ENCODE measurements around the gene SCGB1D1. TPM values are rescaled to one million over a fixed set of nuclear protein-coding genes. Genes with fewer than 3 reads are reported as not detected.

Gene SCGB1D1
- not detected in 2 replicates for polyA plus RNA-seq
- polyA minus RNA-seq: not detected in 2 replicates

GRCh38 chr11:62190011-62190410, at the start of gene SCGB1D1:
TSS of gene SCGB1D1 (plus strand) at chr11:62190216. CDS start at chr11:62190285, 69 bp downstream.
- no peaks in the 10 kb centered on the region for H4K20me1 ChIP-seq (ENCODE audit: insufficient read depth)
- no peaks in the 10 kb centered on the region for H3K79me2 ChIP-seq (replicated peaks; ENCODE audit: insufficient read depth, low read length)
- no peaks in the 10 kb centered on the region for H3F3A ChIP-seq (ENCODE audit: insufficient read depth, low read length, poor library complexity, severe bottlenecking)
- TF ChIP-seq SMC3 (conservative IDR thresholded peaks at IDR 0.05; ENCODE audit: poor library complexity): no peak
- no peak for TF ChIP-seq POLR2AphosphoS5 (IDR thresholded peaks at IDR 0.05)
- no peak for TF ChIP-seq TAF1 (IDR thresholded peaks at IDR 0.05; ENCODE audit: low read depth)
- TF ChIP-seq MXI1 (conservative IDR thresholded peaks at IDR 0.05; ENCODE audit: poor library complexity, severe bottlenecking): no peak
- TF ChIP-seq REST (IDR thresholded peaks at IDR 0.05; ENCODE audit: borderline replicate concordance): no peak
- no peak for TF ChIP-seq CTCF (IDR thresholded peaks at IDR 0.05; ENCODE audit: poor library complexity, severe bottlenecking)
- TF ChIP-seq EP300 (conservative IDR thresholded peaks at IDR 0.05; ENCODE audit: poor library complexity, severe bottlenecking): no peak
- no peak for TF ChIP-seq EZH2 (IDR thresholded peaks at IDR 0.05; ENCODE audit: borderline replicate concordance, insufficient read depth, low read length, poor library complexity, severe bottlenecking)
- TF ChIP-seq RAD21 (conservative IDR thresholded peaks at IDR 0.05): no peak
- no peak within 1 kb of the TSS for H3K4me3 ChIP-seq (ENCODE audit: low read length)
- H3K9me2 ChIP-seq (ENCODE audit: insufficient read depth, low read length): no peaks in the 10 kb centered on the region
- H3K27ac ChIP-seq (ENCODE audit: low read length): no peak within 1 kb of the TSS
- H3K27me3 ChIP-seq (ENCODE audit: insufficient read depth, low read depth, low read length): no peaks in the 10 kb centered on the region
- H3K4me2 ChIP-seq (ENCODE audit: low read length): no peak within 1 kb of the TSS
- H3K9me3 ChIP-seq (ENCODE audit: low read length): no peaks in the 10 kb centered on the region
- H3K9ac ChIP-seq (ENCODE audit: low read length): no peak within 1 kb of the TSS
- H2AFZ ChIP-seq (ENCODE audit: low read depth, low read length): no peak within 1 kb of the TSS
- no peaks in the 10 kb centered on the region for H3K36me3 ChIP-seq (ENCODE audit: insufficient read depth, low read length)

DNA sequence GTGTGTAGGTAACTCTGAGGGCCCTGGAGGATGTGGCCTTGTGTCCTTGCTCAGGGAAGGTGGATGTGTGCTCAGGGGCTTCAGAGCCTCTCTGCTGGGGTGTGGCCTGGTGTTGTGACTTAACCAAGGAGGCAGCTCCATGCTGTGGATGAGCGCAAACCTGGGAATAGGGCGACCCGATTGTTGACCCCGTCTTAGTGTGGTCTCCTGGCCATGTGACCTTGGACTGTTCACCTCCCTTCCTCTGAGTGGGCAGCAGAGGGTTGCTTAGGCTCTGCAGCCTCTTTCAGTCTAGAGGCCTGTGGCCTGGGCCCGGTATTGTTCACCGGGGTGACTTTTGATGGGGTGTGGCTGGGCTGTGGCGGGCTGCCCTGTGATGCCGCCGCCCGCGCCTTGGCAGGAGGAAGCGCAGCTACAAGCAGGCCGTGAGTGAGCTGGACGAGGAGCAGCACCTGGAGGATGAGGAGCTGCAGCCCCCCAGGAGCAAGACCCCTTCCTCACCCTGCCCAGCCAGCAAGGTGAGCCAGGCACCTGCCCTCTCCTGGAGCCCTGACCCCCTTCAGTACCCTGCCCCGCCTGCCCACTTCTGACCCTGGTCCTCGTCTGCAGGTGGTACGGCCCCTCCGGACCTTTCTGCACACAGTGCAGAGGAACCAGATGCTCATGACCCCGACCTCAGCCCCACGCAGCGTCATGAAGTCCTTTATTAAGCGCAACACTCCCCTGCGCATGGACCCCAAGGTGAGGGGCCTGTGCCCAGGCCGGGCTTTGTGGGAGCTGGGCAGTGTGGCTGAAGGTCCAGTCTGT, 49.5 kb upstream of the SCGB1D1 start:
- Histone ChIP-seq H4K20me1 (ENCODE audit: insufficient read depth) (no peaks in the 10 kb centered on the region), H3K36me3 (ENCODE audit: insufficient read depth, low read length) (no peaks in the 10 kb centered on the region), H3K27ac (ENCODE audit: low read length) (no peak overlapping the region), H3K4me3 (ENCODE audit: low read length) (no peak overlapping the region), H3F3A (ENCODE audit: insufficient read depth, low read length, poor library complexity, severe bottlenecking) (no peaks in the 10 kb centered on the region), H3K9me2 (ENCODE audit: insufficient read depth, low read length) (no peaks in the 10 kb centered on the region), H3K9me3 (ENCODE audit: low read length) (no peaks in the 10 kb centered on the region), H3K79me2 (replicated peaks; ENCODE audit: insufficient read depth, low read length) (no peaks in the 10 kb centered on the region), H3K4me2 (ENCODE audit: low read length) (no peak overlapping the region), H2AFZ (ENCODE audit: low read depth, low read length) (no peak overlapping the region), H3K9ac (ENCODE audit: low read length) (no peak overlapping the region), H3K27me3 (ENCODE audit: insufficient read depth, low read depth, low read length) (no peaks in the 10 kb centered on the region)
- TF ChIP-seq EZH2 (IDR thresholded peaks at IDR 0.05; ENCODE audit: borderline replicate concordance, insufficient read depth, low read length, poor library complexity, severe bottlenecking) (no peak), EP300 (conservative IDR thresholded peaks at IDR 0.05; ENCODE audit: poor library complexity, severe bottlenecking) (no peak), RAD21 (conservative IDR thresholded peaks at IDR 0.05) (no peak), POLR2AphosphoS5 (IDR thresholded peaks at IDR 0.05) (no peak), MXI1 (conservative IDR thresholded peaks at IDR 0.05; ENCODE audit: poor library complexity, severe bottlenecking) (no peak), CTCF (IDR thresholded peaks at IDR 0.05; ENCODE audit: poor library complexity, severe bottlenecking) (no peak), TAF1 (IDR thresholded peaks at IDR 0.05; ENCODE audit: low read depth) (no peak), SMC3 (conservative IDR thresholded peaks at IDR 0.05; ENCODE audit: poor library complexity) (no peak), REST (IDR thresholded peaks at IDR 0.05; ENCODE audit: borderline replicate concordance) (no peak)

All from neural cell (in vitro differentiated cells).